Measurements from ENCODE around the gene LINC00632. TPM values are rescaled to one million over a fixed set of nuclear protein-coding genes. Genes with fewer than 3 reads are reported as not detected.

The LINC00632 gene
- total RNA-seq, 4 donors from 2014 or later = 25.2 to 81.7 (median 63.1) TPM

GRCh38 chrX:140715787-140716186, 6.2 kb downstream of the LINC00632 start:
- DNase-seq (ENCODE audit: low spot score in 2 of 2) = no peak
- no peak for TF ChIP-seq POLR2A (IDR thresholded peaks at IDR 0.05)
- TF ChIP-seq CTCF (IDR thresholded peaks at IDR 0.05) = no peak
- H3K4me3 ChIP-seq (ENCODE audit: low read depth, poor library complexity, severe bottlenecking) = no peak overlapping the region
- intact Hi-C loops (cut with DNase I; ENCODE audit: low total_unique reads) = no loop called here
- 63 to 71% methylated on average over 5 of the region's 5 CpGs for WGBS, 2 donors

DNA sequence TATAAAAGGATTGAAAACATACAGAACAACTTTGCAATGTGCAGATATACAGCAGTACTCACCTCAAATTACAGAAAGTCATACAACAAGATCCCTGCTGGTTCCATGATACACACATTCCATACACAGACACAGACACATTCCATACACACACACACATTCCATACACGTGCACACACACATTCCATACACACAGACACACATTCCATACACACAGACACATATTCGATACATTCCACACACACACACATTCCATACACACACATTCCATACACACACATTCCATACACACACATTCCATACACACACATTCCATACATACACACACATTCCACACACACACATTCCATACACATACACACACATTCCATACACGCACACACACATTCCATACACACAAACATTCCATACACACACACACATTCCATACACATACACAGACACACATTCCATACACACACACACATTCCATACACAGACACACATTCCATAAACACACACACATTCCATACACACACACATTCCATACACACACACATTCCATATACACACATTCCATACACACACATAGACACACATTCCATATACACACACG, 13.7 kb downstream of the LINC00632 start:
- 63 to 65% methylated on average over 4 of the region's 4 CpGs for WGBS, 2 donors
- DNase-seq (ENCODE audit: low spot score in 2 of 2) = no peak
- no peak overlapping the region for H3K4me3 ChIP-seq (ENCODE audit: low read depth, poor library complexity, severe bottlenecking)
- intact Hi-C loops (cut with DNase I; ENCODE audit: low total_unique reads) = no loop called here
- TF ChIP-seq CTCF (IDR thresholded peaks at IDR 0.05) (no peak), POLR2A (IDR thresholded peaks at IDR 0.05) (no peak)

- no peak for DNase-seq (ENCODE audit: low spot score in 2 of 2)
- no peak for TF ChIP-seq CTCF (IDR thresholded peaks at IDR 0.05)
- TF ChIP-seq POLR2A (IDR thresholded peaks at IDR 0.05) = no peak
- intact Hi-C loops (cut with DNase I; ENCODE audit: low total_unique reads) = no loop called here
- H3K4me3 ChIP-seq (ENCODE audit: low read depth, poor library complexity, severe bottlenecking) = no peak overlapping the region
- 85 to 90% methylated on average over 3 of the region's 3 CpGs for WGBS, 2 donors
Measured at GRCh38 chrX:140724309-140724708, 14.8 kb downstream of the LINC00632 start.

GRCh38 chrX:140724736-140725135, 15.2 kb downstream of the LINC00632 start:
- no peak overlapping the region for H3K4me3 ChIP-seq (ENCODE audit: low read depth, poor library complexity, severe bottlenecking)
- no peak for DNase-seq (ENCODE audit: low spot score in 2 of 2)
- intact Hi-C loops (cut with DNase I; ENCODE audit: low total_unique reads) = no loop called here
- 83 to 84% methylated on average over 3 of the region's 3 CpGs for WGBS, 2 donors
- no peak for TF ChIP-seq POLR2A (IDR thresholded peaks at IDR 0.05)
- no peak for TF ChIP-seq CTCF (IDR thresholded peaks at IDR 0.05)

DNA sequence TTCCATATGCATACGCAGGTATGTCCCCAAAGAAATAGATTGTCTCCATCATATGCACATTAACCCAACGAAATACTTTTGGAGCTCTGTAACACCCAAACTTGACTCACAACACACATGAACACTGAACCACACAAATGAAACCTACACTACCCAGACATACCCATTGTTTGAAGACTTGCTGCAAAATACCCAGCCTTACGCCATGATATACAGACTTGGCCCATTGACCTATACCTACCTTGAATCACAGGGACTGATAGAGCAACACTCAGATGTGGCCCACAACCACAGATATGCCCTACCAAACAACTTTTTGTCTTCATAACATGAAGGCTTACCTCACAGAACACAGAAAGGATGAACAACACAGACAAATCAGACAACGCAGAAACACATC, 15.9 kb downstream of the LINC00632 start:
- intact Hi-C loops (cut with DNase I; ENCODE audit: low total_unique reads) = no loop called here
- WGBS, 2 donors = 95 to 98% methylated on average over 4 of the region's 4 CpGs

More for the DNA sequence above, 15.9 kb downstream of the LINC00632 start:
- DNase-seq (ENCODE audit: low spot score in 2 of 2) = no peak
- no peak overlapping the region for H3K4me3 ChIP-seq (ENCODE audit: low read depth, poor library complexity, severe bottlenecking)
- TF ChIP-seq CTCF (IDR thresholded peaks at IDR 0.05) = no peak
- no peak for TF ChIP-seq POLR2A (IDR thresholded peaks at IDR 0.05)

Data from lower leg skin (tissue), 4 donors.